ENCODE data around the gene GNA12. TPM values are rescaled to one million over a fixed set of nuclear protein-coding genes. Genes with fewer than 3 reads are reported as not detected.

Gene GNA12
- total and polyA plus RNA-seq, 9 of the 15 experiments (the other 6 are each of a cell fraction or from before 2014, with no cell fraction given) = 0.65 to 32.7 (median 9.6) TPM

GRCh38 chr7:2771274-2771731 is 72.8 kb downstream of the GNA12 start (continued):
- TF ChIP-seq BCLAF1 (IDR thresholded peaks at IDR 0.05; ENCODE audit: borderline replicate concordance in 1 of 2, control insufficient read depth in 1 of 2, low read depth in 2 of 2, low read length in 1 of 2) (no peak), SIX5 (IDR thresholded peaks at IDR 0.05; ENCODE audit: borderline replicate concordance in 1 of 2, insufficient read depth in 1 of 2, low read depth in 1 of 2, low read length in 2 of 2) (no peak), JUND (IDR thresholded peaks at IDR 0.05; ENCODE audit: borderline replicate concordance, low read depth, low read length) (peak; percentile 66; the same call in 1 of the 2 replicates), JUND (tag; IDR thresholded peaks at IDR 0.05; ENCODE audit: borderline replicate concordance, low read depth, low read length) (peak; percentile 71; the same call in 1 of the 3 replicates), ZNF639 (CRISPR knock-in tag; conservative IDR thresholded peaks at IDR 0.05 in 1 of 2, IDR thresholded peaks at IDR 0.05 in 1 of 2) (peak in 1 of 2 experiments; percentile 74; a peak in 1 of 4 replicates), ZNF778 (CRISPR knock-in tag; IDR thresholded peaks at IDR 0.05) (no peak), MBD2 (IDR thresholded peaks at IDR 0.05; ENCODE audit: borderline replicate concordance, low read depth) (peak; percentile 45; the same call in 1 of the 2 replicates), PML (IDR thresholded peaks at IDR 0.05; ENCODE audit: low read length) (0 out of 2 replicates have a peak, but pooled peaks have one; percentile 40), ILF3 (IDR thresholded peaks at IDR 0.05; ENCODE audit: borderline replicate concordance) (no peak), IRF2 (CRISPR knock-in tag; IDR thresholded peaks at IDR 0.05) (no peak), HCFC1 (IDR thresholded peaks at IDR 0.05; ENCODE audit: low read depth, low read length) (no peak), ZHX1 (conservative IDR thresholded peaks at IDR 0.05; ENCODE audit: low read length) (no peak), CCAR2 (IDR thresholded peaks at IDR 0.05; ENCODE audit: low read depth, low read length) (no peak), GMEB1 (CRISPR knock-in tag; IDR thresholded peaks at IDR 0.05) (no peak), THRAP3 (IDR thresholded peaks at IDR 0.05; ENCODE audit: borderline replicate concordance) (peak; percentile 66; the same call in 1 of the 2 replicates), ZNF274 (IDR thresholded peaks at IDR 0.05; ENCODE audit: borderline replicate concordance, low read depth, low read length) (no peak), RBM22 (IDR thresholded peaks at IDR 0.05; ENCODE audit: low read depth, low read length, poor library complexity, severe bottlenecking) (no peak), SRSF3 (IDR thresholded peaks at IDR 0.05; ENCODE audit: insufficient read depth, low read length) (no peak)

Data from K562 (cell line).